NCI-H1105 (cell line): ENCODE data around the gene OR2A42.
"Not testable (repeated sequence)": the region's sequence is repeated elsewhere in the genome, so short reads cannot be mapped to it uniquely, and the experiment has no call there.

ENCODE experiments used
- DNase-seq: peaks from one replicate; lab custom pipeline; 2025; lab: John Stamatoyannopoulos, UW

Gene OR2A42

GRCh38 chr7:144239365-144239764, at the start of gene OR2A42:
Gene OR2A42 (minus strand): TSS chr7:144239605. CDS start chr7:144232843, 6,762 bp downstream.
- not testable (repeated sequence) for DNase-seq

- DNase-seq: not testable (repeated sequence)
Observed at GRCh38 chr7:144287171-144287784, 47.9 kb upstream of the OR2A42 start.

GRCh38 chr7:144283716-144284115, 44.3 kb upstream of the OR2A42 start:
- not testable (repeated sequence) for DNase-seq

GRCh38 chr7:144282490-144282889, 43.1 kb upstream of the OR2A42 start:
- not testable (repeated sequence) for DNase-seq

- DNase-seq: not testable (repeated sequence)
Observed at GRCh38 chr7:144281981-144282380, 42.6 kb upstream of the OR2A42 start.

GRCh38 chr7:144280010-144280409, 40.6 kb upstream of the OR2A42 start:
- DNase-seq: not testable (repeated sequence)

GRCh38 chr7:144275281-144275680, 35.9 kb upstream of the OR2A42 start:
- DNase-seq: not testable (repeated sequence)

GRCh38 chr7:144269188-144269587, 29.8 kb upstream of the OR2A42 start, which contains the start of gene CTAGE8:
Gene CTAGE8 (minus strand): TSS chr7:144269288. CDS start chr7:144269250, 38 bp downstream.
- not testable (repeated sequence) for DNase-seq

- not testable (repeated sequence) for DNase-seq
Observed at GRCh38 chr7:144264692-144265091, 25.3 kb upstream of the OR2A42 start, which contains the start of gene OR2A7. Gene OR2A7 (minus strand): TSS chr7:144264792. CDS start chr7:144259628, 5,164 bp downstream.

GRCh38 chr7:144262128-144262527, 22.7 kb upstream of the OR2A42 start:
- not testable (repeated sequence) for DNase-seq

- not testable (repeated sequence) for DNase-seq
Observed at GRCh38 chr7:144259067-144259466, 19.7 kb upstream of the OR2A42 start.

GRCh38 chr7:144256112-144256511, 16.7 kb upstream of the OR2A42 start:
- no peak for DNase-seq

GRCh38 chr7:144255471-144255897, 16.1 kb upstream of the OR2A42 start:
- no peak for DNase-seq

- not testable (repeated sequence) for DNase-seq
Observed at GRCh38 chr7:144252307-144252706, 12.9 kb upstream of the OR2A42 start.

GRCh38 chr7:144247674-144248330, 8.4 kb upstream of the OR2A42 start:
- not testable (repeated sequence) for DNase-seq

GRCh38 chr7:144246967-144247366, 7.6 kb upstream of the OR2A42 start:
- not testable (repeated sequence) for DNase-seq

GRCh38 chr7:144245372-144245771, 6.0 kb upstream of the OR2A42 start:
- not testable (repeated sequence) for DNase-seq

- not testable (repeated sequence) for DNase-seq
Observed at GRCh38 chr7:144238530-144239082, 799 bp downstream of the OR2A42 start.

- DNase-seq: not testable (repeated sequence)
Observed at GRCh38 chr7:144233039-144233438, 6.4 kb downstream of the OR2A42 start.

GRCh38 chr7:144231027-144231426, 8.4 kb downstream of the OR2A42 start:
- DNase-seq: not testable (repeated sequence)

GRCh38 chr7:144228810-144229209, 10.6 kb downstream of the OR2A42 start:
- not testable (repeated sequence) for DNase-seq

- not testable (repeated sequence) for DNase-seq
Observed at GRCh38 chr7:144226866-144227265, 12.5 kb downstream of the OR2A42 start.

GRCh38 chr7:144223675-144224074, 15.7 kb downstream of the OR2A42 start:
- DNase-seq: not testable (repeated sequence)
